SK-N-DZ (cell line): ENCODE measurements around the gene SHC3.

Experiments used
- DNase-seq: peaks from one replicate; pipeline ENCODE4 v3.0.0-alpha.2; 2015; ENCODE audit warnings: low spot score

SHC3 gene

GRCh38 chr9:89109666-89110065, 69.0 kb downstream of the SHC3 start:
- no peak for DNase-seq

- no peak for DNase-seq
Measured at GRCh38 chr9:89107406-89107805, 71.2 kb downstream of the SHC3 start.

- no peak for DNase-seq
Measured at GRCh38 chr9:89106224-89106851, 72.3 kb downstream of the SHC3 start.

GRCh38 chr9:89104821-89105220, 73.8 kb downstream of the SHC3 start:
- no peak for DNase-seq

GRCh38 chr9:89097219-89097618, 81.4 kb downstream of the SHC3 start:
- no peak for DNase-seq

GRCh38 chr9:89096807-89097206, 81.8 kb downstream of the SHC3 start:
- DNase-seq, result no peak

- no peak for DNase-seq
Measured at GRCh38 chr9:89095761-89096528, 82.7 kb downstream of the SHC3 start.

GRCh38 chr9:89093201-89093975, 85.2 kb downstream of the SHC3 start:
- no peak for DNase-seq

GRCh38 chr9:89089176-89089575, 89.4 kb downstream of the SHC3 start:
- DNase-seq, result no peak

- no peak for DNase-seq
Measured at GRCh38 chr9:89083626-89084025, 95.0 kb downstream of the SHC3 start.

GRCh38 chr9:89080193-89080592, 98.4 kb downstream of the SHC3 start:
- no peak for DNase-seq

GRCh38 chr9:89079391-89079790, 99.2 kb downstream of the SHC3 start:
- no peak for DNase-seq

- DNase-seq, result no peak
Measured at GRCh38 chr9:89078860-89079259, 99.8 kb downstream of the SHC3 start.

GRCh38 chr9:89078421-89078820, 100.2 kb downstream of the SHC3 start:
- DNase-seq, result no peak

- DNase-seq, result no peak
Measured at GRCh38 chr9:89077519-89077918, 101.1 kb downstream of the SHC3 start.

GRCh38 chr9:89073397-89073796, 105.2 kb downstream of the SHC3 start:
- DNase-seq, result no peak

GRCh38 chr9:89071591-89071990, 107.0 kb downstream of the SHC3 start:
- no peak for DNase-seq

- no peak for DNase-seq
Measured at GRCh38 chr9:89066835-89067234, 111.8 kb downstream of the SHC3 start.

GRCh38 chr9:89065921-89066320, 112.7 kb downstream of the SHC3 start:
- DNase-seq, result no peak

- no peak for DNase-seq
Measured at GRCh38 chr9:89060790-89061189, 117.8 kb downstream of the SHC3 start.

GRCh38 chr9:89059925-89060506, 118.6 kb downstream of the SHC3 start:
- DNase-seq, result no peak

- no peak for DNase-seq
Measured at GRCh38 chr9:89058906-89059305, 119.7 kb downstream of the SHC3 start.
